ENCODE measurements around the gene TAF8. TPM values are rescaled to one million over a fixed set of nuclear protein-coding genes. Genes with fewer than 3 reads are reported as not detected.

Gene TAF8
- polyA plus RNA-seq, 1 of the 3 experiments (the other 2 are of a cell fraction): 27.8 TPM

GRCh38 chr6:42021847-42022754 is 28.2 kb upstream of the TAF8 start:
- Histone ChIP-seq H3K4me3 (ENCODE audit: low read depth in 2 of 2, low read length in 1 of 2) (no peak overlapping the region), H3K4me1 (ENCODE audit: control insufficient read depth in 1 of 2, insufficient read depth in 2 of 2, low read depth in 1 of 2, low read length in 1 of 2) (peaks cover 4% of the 10 kb centered on the region in 2 experiments; a peak in 1 of 4 replicates), H3K27me3 (ENCODE audit: insufficient read depth) (no peaks in the 10 kb centered on the region), H4K20me1 (ENCODE audit: insufficient read depth) (no peaks in the 10 kb centered on the region), H3K79me2 (ENCODE audit: insufficient read depth) (no peaks in the 10 kb centered on the region), H3K4me2 (no peak overlapping the region), H3K9me3 (no peaks in the 10 kb centered on the region), H3K9me2 (no peaks in the 10 kb centered on the region), H3K27ac (ENCODE audit: low read depth in 2 of 2, low read length in 1 of 2) (no peak overlapping the region), H3K9ac (no peak overlapping the region), H2AFZ (ENCODE audit: low read depth) (no peak overlapping the region), H3F3A (replicated peaks; ENCODE audit: insufficient read depth) (no peaks in the 10 kb centered on the region), H3K36me3 (replicated peaks in 1 of 2; ENCODE audit: control insufficient read depth in 1 of 2, insufficient read depth in 2 of 2, low read length in 1 of 2) (no peaks in the 10 kb centered on the region)
- POLR2A ChIA-PET: no interaction called here
- no peak for DNase-seq
- 90% methylated on average over 12 of the region's 12 CpGs for WGBS (ENCODE audit: low lambda C conversion rate)
- TF ChIP-seq TEAD4 (IDR thresholded peaks at IDR 0.05; ENCODE audit: borderline replicate concordance, insufficient read depth) (no peak), RXRA (IDR thresholded peaks at IDR 0.05; ENCODE audit: borderline replicate concordance, low read depth) (no peak), POLR2AphosphoS5 (IDR thresholded peaks at IDR 0.05; ENCODE audit: low read depth, low read length) (no peak), JUND (IDR thresholded peaks at IDR 0.05) (no peak), ZBTB33 (IDR thresholded peaks at IDR 0.05; ENCODE audit: borderline replicate concordance, low read depth) (no peak), USF2 (IDR thresholded peaks at IDR 0.05; ENCODE audit: borderline replicate concordance, low read depth, low read length) (no peak), CTCF (IDR thresholded peaks at IDR 0.05) (no peak), TCF12 (IDR thresholded peaks at IDR 0.05) (no peak), GATA2 (CRISPR knock-in tag; IDR thresholded peaks at IDR 0.05) (no peak), CHD2 (IDR thresholded peaks at IDR 0.05; ENCODE audit: low read length, partially characterized antibody) (no peak)
- CTCF ChIA-PET: interaction anchor here (2.4 kb wide), 1 partner anchor 22 kb away, joined by 7 read pairs; no protein-coding TSS in a partner anchor

Data from SK-N-SH (cell line).